NCI-H2081 treated with DMSO at 0.1 percent for 48 hours (cell line): ENCODE measurements around the gene HNRNPUL2.
"Not testable (repeated sequence)": the region's sequence is repeated elsewhere in the genome, so short reads cannot be mapped to it uniquely, and the experiment has no call there.

Experiments
- DNase-seq: peaks from one replicate; lab custom pipeline; 2025; lab: John Stamatoyannopoulos, UW

Gene HNRNPUL2

DNA sequence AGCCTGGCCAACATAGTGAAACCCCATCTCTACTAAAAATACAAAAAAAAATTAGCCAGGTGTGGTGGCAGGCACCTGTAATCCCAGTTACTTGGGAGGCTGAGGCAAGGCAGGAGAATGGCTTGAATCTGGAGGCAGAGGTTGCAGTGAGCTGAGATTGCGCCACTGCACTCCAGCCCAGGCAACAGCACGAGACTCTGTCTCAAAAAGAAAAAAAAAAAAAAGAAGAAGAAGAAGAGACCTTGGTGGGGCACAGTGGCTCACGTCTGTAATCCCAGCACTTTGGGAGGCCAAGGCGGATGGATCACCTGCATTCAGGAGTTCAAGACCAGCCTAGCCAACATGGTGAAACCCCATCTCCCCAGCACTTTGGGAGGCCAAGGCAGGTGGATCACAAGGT is 23.3 kb downstream of the HNRNPUL2 start:
- not testable (repeated sequence) for DNase-seq

DNA sequence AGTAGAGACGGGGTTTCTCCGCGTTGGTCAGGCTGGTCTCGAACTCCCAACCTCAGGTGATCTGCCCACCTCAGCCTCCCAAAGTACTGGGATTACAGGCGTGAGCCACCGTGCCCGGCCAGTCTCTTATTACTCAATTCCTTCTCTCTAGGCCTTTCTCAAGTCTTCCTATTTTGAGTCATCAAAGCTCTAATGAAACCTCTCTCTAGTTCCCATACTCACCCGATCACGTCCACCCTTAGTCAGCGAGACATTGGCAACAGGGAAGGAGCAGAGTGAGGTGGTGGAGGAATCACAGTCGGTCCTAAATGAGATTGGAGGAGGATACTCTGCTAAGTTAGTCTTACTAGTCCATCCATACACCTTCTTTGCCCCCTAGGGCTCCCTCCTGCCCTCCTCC is 25.0 kb downstream of the HNRNPUL2 start:
- DNase-seq = no peak

DNA sequence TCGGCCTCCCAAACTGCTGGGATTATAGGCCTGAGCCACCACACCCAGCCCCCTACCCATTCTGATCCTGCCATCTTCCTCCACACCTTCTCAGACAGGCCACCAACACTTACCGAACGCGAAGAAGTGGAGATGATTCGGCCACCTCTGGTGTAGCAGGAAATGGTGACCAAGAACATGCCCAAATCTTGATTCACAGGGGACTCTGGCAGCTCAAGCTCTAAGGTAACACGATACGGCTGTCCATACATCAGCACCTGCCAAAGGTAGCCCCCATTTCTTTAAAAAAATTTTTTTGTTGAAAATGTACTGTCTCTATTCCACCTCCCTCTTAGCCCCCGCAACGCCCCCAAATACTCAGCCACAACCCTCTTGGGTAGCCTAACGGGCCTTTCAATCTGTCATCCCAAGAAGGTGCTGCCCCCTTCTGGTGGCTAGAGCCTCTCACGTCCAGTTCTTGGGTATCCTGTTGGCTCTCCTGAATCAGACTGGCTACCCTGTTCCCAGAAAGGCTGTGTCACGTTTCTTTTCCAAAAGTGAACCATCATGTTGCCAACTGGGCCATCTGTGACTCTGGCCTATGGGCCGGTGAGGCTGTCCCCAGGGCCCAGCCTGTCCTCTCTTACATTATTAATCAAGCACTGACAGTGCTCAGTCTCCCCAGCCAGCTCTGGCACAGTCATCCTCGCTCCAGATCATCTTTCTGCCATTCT is 32.6 kb downstream of the HNRNPUL2 start:
- DNase-seq = no peak

DNA sequence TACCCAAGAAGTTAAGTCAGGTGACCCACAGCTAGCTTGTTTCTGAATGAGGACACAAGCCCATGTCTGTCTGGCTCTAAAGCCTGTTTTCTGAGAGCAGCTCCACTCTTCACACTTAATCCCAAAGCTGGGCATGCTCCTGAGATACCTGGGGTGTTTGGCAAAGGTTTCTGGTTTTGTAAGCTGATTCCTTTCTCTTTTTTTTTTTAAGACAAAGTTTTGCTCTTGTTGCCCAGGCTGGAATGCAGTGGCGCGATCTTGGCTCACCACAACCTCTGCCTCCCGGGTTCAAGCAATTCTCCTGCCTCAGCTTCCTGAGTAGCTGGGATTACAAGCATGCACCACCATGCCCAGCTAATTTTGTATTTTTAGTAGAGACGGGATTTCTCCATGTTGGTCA is 33.6 kb downstream of the HNRNPUL2 start:
- DNase-seq = not testable (repeated sequence)

DNA sequence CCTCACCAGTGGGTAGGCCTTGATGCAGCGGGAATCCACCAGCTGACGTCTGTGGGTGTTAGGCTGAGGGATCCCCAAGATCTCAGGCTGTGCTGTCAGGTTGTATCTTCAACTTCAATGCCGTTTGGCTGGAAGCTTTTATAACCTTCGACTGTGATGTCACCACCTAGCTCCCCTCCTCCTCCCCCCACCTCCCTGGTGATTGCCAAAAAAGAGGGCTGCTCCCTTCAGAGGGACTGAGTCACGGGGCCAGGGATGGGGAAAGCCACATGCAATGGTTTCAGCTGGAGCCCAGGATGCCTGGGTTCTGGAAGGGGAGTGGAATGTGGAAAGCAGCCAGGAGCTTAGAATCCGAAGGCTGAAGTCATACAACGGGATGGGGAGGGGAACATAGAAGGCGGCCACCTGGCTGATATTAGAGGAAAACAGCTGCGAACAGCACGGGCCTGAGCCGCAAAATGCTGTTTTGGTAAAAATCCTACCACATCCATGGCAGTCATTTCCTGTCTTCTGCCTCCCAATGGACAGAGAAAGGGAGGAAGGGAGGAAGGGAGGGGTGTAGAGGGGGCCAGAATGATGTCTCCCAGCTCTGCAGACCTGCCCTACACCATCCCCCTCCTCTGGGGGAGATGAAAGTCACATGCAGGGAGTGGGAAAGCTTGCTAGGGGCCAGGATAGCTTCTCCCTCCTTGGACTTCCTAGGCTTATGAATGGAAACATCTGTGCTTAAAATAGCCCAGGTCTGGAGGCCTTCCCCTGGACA is 37.7 kb downstream of the HNRNPUL2 start, which contains the start of gene LRRN4CL:
TSS of gene LRRN4CL (minus strand) at position 110 of the 763 bp plus-strand sequence. CDS start 1,022 bp downstream, outside the sequence.
- DNase-seq = no peak

DNA sequence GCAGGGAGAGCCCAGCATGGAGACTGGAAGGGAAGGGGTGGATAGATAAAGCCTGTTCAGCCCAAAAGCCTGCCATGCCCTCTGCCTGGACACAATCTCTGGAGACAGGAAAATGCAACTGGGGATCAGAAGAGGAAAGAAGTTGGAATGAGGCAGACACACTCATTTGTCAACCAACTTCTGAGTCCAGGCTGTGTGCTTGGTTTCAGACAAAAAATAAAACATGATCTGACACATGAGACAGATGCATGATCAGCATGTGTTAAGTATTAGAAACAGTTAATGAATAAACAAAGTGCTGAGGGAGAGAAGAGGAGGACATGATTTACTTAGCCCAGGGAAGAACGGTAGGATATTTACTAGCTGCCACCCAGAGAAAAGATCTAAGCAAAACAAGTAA is 38.8 kb downstream of the HNRNPUL2 start:
- DNase-seq = no peak

DNA sequence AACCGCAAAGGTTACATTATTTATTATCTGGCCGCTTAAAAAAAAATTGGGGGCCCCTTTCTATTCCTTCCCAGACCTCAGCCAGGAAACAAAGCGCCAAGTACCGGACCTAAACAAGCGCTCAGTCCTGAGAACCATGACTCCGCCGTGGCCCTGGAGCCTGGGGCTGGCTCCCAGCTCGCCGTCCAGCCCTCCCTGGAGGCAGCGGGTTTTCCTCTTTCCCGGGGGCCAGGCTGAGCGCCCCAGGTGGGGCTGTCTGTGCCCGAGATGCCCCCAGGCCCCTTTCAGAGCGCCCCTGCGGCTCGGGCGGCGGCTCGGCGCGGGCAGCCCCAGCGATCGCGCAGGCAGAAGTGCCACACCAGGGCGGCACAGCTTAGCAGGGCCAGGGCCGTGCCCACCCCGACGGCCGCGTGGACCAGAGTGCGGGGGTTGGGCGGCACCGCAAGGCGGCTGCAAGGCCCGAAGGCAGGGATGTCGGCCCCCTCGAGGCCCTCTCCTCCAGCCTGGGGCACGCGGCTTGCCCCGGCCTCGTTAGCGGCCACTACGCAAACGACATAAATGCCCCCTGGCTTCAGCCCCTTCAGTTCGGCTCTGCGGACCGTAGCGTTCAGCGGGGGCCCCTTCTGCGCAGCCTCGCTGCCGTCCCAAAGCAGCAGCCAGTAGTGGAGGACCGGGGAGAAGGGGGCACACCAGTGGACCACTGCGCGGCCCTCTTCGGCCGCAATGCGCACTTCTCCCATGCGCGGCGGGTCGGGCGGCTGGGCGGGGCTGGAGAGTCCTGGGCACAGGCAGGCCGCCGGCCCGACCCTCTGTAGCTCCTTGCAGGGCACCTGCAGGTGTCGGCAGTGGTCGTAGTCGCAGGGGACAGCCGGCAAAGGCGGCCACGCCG is 39.5 kb downstream of the HNRNPUL2 start:
- DNase-seq = no peak

DNA sequence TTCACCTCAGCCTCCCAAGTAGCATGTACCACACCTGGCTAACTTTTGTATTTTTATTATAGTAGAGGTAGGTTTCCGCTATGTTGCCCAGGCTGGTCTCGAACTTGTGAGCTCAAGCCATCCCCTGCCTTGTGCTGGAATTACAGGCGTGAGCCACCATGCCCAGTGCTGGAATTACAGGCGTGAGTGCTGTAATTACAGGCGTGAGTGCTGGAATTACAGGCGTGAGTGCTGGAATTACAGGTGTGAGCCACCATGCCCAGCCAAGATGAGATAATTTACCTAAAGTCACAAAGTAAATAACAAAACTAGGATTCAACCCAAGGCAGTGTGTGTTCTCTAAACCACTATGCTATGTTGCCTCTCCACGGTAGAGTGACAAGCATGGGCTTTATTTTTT is 44.7 kb downstream of the HNRNPUL2 start:
- DNase-seq = no peak

DNA sequence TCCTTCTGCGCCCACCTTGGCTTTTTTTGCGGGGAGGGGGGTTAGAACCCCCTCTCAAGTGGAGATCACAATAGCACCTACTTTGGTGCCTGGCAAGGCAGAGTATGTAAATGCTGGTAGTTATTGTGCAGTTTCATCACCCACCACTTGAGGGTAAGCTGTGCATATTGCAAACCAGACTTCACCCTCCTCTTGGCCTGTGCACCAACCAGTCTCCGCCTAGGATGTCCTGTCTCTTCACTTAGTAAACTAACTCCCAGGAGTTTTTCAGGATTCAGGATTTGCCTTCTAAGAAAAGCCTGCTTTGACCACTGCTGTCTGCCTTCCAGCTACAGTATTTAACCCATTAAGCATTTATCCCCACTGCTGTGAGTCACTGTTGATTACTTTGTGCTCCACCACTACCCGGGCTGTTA is 46.4 kb downstream of the HNRNPUL2 start:
- peak; percentile 13 for DNase-seq

DNA sequence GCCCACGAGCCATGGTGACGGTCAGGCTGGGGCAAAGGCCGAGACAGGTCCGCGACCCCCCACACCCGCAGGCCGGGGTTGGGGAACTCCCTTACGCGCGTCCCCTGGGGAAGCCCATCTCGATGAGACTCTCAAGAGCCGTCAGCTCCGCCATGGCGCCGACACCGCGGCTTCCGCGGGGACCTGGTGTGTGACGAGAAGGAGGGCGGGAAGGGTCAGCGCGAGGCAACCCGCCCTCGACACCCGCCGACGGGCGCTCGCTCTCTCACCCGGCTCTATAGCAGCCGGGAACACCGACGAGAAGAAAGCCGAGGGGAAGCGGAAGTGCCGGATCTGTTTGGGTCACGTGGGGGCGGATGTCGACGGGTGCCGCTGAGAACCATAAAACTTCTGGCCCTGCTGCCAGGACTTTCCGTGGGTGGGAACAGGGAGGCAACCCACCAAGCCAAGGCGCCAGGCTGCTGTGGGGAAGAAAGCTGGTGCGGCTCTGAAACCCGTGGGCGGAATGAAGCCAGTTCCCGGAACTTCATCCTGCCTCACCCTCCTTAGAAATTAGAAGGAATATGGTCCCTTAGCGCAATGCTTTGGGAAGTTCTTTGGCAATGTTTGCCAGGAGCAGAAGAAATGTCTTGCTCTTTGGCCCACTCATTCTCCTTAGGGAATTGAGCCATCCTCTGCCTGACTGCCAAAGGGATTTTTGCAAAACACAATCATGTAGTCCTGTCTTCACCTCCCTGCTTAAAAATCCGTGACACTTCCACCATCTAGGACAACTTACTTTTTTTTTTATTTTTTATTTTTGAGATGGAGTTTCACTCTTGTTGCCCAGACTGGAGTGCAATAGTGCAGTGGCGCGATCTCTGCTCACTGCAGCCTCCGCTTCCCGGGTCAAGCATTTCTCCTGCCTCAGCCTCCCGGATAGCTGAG is 48.2 kb downstream of the HNRNPUL2 start, which contains the start of gene UBXN1:
TSS of gene UBXN1 (minus strand) at position 304 of the 927 bp plus-strand sequence. CDS start at position 154, 150 bp downstream.
- DNase-seq = peak; percentile 19

DNA sequence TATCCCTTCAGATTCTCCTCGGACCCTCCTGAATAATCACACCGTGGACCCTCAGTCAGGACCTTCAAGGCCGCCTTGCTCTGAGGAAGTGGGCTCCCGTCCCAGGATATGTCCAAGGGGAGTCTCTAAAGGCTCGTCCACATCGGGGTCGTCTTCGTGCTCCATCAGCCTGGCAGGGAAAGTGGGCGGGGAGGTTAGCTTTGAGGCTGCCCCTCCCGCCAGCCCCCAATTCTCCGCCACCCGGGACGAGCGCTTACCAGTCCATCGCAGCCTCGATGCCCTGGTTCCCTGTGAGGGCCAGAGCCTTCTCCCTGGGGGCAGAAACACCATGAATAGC is 48.9 kb downstream of the HNRNPUL2 start:
- DNase-seq = no peak

DNA sequence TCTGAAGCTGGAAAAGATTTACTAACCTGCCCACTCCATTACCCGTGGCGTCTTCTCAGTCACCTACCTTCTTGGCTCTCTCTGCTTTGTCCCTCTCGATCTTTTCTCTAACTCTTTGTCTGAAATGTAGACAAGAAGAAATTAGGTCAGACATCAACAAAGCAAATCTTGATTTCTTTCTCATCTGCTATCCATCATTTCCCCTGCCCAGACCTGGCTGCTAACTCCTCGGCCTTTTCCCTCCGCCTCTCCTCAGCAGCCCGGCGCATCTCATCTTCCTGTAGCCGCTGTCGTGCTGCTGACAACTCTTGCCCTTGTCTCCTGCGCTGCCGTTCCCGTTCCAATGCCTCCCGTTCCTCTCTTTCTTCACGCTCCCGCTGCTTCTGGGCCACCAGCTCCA is 49.5 kb downstream of the HNRNPUL2 start:
- no peak for DNase-seq

DNA sequence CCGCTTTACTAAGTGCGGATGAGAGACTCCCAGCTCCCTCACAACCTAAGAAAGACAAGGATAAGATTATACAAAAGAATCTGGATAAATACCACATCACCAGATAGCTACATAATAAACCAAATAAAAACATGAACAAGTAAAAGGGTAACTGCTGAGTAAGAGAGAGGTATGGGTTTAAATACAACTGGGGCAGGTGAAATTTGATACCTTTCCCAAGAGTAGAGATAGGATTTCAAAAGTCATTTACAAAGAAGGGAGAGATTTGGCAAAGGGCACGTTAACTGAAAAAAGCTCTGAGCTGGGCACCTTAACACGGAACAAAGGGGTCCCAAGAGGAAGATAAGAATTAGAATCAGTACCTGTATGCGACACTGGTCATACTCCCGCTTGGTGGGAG is 50.1 kb downstream of the HNRNPUL2 start:
- DNase-seq = no peak

DNA sequence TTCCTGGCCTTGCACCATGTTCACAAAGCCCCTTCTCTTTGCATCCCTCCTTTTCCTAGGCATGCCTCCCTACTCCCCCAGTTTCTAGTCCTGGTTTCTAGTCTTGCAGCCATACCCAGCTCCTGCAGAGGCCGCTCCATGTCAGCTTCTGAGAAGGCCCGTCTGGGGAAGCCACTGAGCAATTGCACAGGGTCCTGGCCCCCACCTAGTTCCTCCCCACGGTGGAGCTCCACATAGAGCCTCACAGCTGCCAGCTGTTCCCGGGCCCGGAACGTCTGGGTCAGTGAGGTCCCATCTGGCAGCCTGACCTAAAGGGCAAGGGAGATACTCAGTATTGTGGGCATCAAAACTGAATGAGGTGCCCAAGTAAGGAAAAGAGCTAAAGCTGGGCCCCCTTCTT is 50.6 kb downstream of the HNRNPUL2 start:
- DNase-seq = no peak

DNA sequence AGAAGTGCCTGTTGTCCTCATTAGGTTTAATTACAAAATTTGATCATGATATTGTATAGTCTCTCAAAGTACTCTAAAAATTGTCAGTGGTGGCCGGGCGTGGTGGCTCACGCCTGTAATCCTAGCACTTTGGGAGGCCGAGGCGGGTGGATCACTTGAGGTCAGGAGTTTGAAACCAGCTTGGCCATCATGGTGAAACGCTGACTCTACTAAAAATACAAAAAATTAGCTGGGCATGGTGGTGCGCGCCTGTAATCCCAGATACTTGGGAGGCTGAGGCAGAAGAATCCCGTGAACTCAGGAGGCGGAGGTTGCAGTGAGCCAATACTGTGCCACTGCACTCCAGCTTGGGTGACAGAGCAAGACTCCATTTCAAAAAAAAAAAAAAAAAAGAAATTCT is 51.8 kb downstream of the HNRNPUL2 start:
- not testable (repeated sequence) for DNase-seq

DNA sequence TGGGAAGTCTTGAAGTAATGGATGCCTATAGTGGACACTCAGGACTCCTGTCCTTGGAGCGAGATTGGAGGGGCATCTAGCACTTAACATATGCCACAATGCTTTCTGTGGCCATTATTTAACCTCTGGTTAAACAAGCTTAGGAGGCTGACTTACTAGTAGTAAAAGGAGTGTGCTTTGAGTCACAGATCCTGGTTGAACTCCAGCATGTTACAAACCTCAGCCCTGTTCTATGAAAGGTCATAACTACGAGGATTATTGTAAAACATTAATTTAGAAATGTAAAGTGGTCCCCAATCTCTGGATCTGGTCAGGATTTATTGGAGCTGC is 54.1 kb downstream of the HNRNPUL2 start:
- no peak for DNase-seq

DNA sequence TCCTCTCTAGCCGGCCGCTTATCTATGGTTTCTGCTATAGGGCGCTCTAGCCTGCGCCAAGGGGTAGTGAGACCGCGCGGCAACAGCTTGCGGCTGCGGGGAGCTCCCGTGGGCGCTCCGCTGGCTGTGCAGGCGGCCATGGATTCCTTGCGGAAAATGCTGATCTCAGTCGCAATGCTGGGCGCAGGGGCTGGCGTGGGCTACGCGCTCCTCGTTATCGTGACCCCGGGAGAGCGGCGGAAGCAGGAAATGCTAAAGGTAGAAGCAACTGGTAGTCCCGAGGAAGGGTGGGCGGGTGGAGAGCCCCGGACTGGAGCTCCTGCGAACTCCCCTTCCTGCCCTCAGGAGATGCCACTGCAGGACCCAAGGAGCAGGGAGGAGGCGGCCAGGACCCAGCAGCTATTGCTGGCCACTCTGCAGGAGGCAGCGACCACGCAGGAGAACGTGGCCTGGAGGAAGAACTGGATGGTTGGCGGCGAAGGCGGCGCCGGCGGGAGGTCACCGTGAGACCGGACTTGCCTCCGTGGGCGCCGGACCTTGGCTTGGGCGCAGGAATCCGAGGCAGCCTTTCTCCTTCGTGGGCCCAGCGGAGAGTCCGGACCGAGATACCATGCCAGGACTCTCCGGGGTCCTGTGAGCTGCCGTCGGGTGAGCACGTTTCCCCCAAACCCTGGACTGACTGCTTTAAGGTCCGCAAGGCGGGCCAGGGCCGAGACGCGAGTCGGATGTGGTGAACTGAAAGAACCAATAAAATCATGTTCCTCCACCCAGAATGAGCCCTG is 55.5 kb downstream of the HNRNPUL2 start, which contains the start of the genes LBHD1 and UQCC3:
TSS of gene LBHD1 (minus strand) at position 660 of the 782 bp plus-strand sequence. CDS start 2,236 bp downstream, outside the sequence.
TSS of gene UQCC3 (plus strand) at position 66 of the 782 bp plus-strand sequence. CDS start at position 139, 73 bp downstream.
- DNase-seq = peak; percentile 19

DNA sequence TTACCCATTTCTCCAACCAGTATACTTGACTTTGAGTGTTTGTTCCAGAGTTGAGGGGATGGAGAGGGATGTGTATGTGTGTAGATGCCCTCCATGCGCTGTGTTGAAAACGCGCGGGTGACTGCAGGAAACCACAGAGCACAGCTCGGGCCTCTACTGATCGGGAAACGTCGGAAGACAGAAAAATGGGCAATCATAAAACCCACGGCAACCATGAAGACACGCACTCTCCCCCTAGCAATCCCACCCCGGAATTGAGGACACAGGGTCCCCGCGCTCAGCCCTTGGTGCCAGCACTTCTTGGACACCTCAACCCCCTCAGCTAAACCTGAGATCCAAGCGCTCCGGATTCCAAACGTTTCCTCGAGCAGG is 56.0 kb downstream of the HNRNPUL2 start:
- no peak for DNase-seq

DNA sequence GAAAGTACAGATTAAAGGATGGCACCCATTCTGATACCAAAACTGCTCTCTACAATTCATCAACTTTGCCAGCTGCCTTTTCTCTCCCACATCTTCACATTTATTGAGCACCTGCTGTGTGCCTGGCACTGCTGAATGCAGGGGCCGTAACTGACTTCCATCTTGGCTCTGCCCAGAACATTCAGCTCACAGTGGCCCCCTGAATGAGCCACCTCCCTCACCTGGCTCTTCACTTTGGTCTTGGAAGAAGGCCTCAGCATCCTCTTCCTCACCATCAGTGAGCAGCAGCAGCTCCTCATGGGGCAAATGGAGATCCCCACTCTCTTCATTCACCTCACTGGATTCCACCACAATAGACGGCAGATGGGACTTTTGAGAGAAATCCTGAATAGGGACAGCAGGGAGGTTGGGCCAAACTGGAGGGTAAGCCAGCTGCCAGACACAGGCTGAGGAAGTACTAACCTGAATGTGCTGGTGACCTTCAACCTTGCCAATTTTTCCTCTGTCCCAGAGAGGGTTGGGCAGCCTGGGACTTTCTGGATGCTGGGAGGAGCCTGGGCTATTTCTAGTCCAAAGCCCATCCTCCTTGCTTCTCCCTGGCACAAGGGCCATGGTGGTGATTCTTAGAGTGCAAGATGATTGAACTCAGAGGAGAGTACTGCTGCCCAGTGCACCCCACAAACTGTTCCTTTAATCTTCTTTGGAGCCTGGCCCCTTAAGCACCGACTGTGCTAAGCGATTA is 57.7 kb downstream of the HNRNPUL2 start:
- DNase-seq = no peak

DNA sequence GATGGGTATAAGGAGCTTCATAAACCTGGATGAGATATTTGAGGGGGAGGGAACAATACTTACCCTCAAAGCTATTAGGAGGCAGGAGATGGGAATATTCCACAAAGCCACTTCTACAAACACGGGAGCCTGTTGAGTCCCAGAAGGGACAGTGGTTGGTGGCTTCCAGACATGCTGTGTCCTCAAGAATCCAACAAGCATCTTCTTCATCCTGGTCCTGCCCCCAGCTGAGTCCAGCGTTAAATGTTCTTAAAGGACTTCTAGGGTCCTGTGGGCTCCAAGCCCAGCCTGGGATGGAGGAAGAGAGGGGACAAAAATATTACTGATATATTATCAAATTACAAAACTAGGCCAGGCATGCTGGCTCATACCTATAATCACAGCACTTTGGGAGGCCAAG is 59.8 kb downstream of the HNRNPUL2 start:
- DNase-seq = no peak
